ENCODE data around the gene MAP3K15.
"Not testable (repeated sequence)": the region's sequence is repeated elsewhere in the genome, so short reads cannot be mapped to it uniquely, and the experiment has no call there.

MAP3K15 gene

DNA sequence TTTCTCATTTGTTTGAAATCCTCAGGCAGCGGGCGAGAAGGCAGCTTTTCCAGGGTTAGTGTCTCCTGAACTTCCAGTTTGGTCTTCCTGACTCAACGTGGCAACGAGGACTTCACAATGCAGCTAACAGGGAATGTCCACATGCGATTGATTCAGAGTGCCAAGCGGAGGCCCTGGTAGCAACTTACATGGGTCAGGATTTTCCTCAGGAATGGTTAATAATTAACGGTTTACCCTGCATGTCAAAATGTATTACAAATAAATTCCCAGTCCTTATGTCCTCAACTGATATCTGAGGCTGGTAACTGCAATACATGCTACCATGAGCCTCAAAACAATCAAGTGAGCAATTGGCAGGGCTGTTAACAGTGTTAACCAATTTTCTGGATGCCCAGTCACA lies 67.2 kb downstream of the MAP3K15 start:
- H3K4me3 ChIP-seq (ENCODE audit: low read length): no peak overlapping the region
- H3K27ac ChIP-seq (ENCODE audit: low read depth, low read length): no peak overlapping the region
- H3K9ac ChIP-seq (ENCODE audit: low read length): no peak overlapping the region
- H3K27me3 ChIP-seq (ENCODE audit: control insufficient read depth, insufficient read depth, low read length): no peaks in the 10 kb centered on the region
- no peaks in the 10 kb centered on the region for H3K36me3 ChIP-seq (ENCODE audit: control insufficient read depth, insufficient read depth, low read length)
- H3K4me1 ChIP-seq (ENCODE audit: control insufficient read depth, insufficient read depth, low read length): no peaks in the 10 kb centered on the region

DNA sequence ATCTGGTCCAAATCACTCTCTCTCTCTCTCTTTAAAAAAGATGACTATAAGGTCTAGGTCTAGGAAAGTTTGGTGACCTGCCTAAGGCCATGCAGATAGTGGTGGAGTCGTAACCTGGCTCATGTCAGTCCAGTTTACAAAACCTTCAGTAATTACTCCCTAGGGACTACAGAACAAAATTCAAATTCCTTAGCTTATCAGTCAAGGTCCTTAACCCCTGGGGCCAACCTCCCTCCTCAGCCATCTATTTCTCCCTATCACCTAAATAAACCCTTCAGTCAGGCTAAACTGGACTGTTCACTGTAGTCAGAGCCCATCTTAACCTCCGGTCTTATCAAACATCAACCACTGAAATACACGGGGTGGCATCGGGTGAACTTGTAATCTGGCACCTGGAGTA lies 68.9 kb downstream of the MAP3K15 start:
- H3K4me1 ChIP-seq (ENCODE audit: control insufficient read depth, insufficient read depth, low read length): no peaks in the 10 kb centered on the region
- no peak overlapping the region for H3K9ac ChIP-seq (ENCODE audit: low read length)
- H3K36me3 ChIP-seq (ENCODE audit: control insufficient read depth, insufficient read depth, low read length): no peaks in the 10 kb centered on the region
- no peak overlapping the region for H3K4me3 ChIP-seq (ENCODE audit: low read length)
- no peaks in the 10 kb centered on the region for H3K27me3 ChIP-seq (ENCODE audit: control insufficient read depth, insufficient read depth, low read length)
- H3K27ac ChIP-seq (ENCODE audit: low read depth, low read length): no peak overlapping the region

DNA sequence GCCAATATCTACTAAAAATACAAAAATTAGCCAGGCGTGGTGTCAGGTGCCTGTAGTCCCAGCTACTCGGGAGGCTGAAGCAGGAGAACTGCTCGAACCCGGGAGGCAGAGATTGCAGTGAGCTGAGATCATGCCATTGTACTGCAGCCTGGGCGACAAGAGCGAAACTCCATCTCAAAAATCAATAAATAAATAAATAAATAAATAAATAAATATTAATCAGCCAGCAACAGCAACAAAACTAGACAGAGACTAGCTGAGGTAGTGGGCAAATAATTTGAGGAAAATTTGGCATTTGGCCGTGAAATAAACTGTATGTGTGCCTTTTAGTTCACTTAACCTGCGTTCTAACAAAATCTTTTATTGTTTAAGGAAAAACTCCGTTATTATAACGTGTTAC lies 69.5 kb downstream of the MAP3K15 start:
- H3K4me3 ChIP-seq (ENCODE audit: low read length); H3K27me3 ChIP-seq (ENCODE audit: control insufficient read depth, insufficient read depth, low read length); H3K36me3 ChIP-seq (ENCODE audit: control insufficient read depth, insufficient read depth, low read length); H3K27ac ChIP-seq (ENCODE audit: low read depth, low read length); H3K4me1 ChIP-seq (ENCODE audit: control insufficient read depth, insufficient read depth, low read length); H3K9ac ChIP-seq (ENCODE audit: low read length): not testable (repeated sequence)

- no peaks in the 10 kb centered on the region for H3K27me3 ChIP-seq (ENCODE audit: control insufficient read depth, insufficient read depth, low read length)
- H3K36me3 ChIP-seq (ENCODE audit: control insufficient read depth, insufficient read depth, low read length): no peaks in the 10 kb centered on the region
- no peak overlapping the region for H3K27ac ChIP-seq (ENCODE audit: low read depth, low read length)
- H3K4me1 ChIP-seq (ENCODE audit: control insufficient read depth, insufficient read depth, low read length): no peaks in the 10 kb centered on the region
- H3K4me3 ChIP-seq (ENCODE audit: low read length): no peak overlapping the region
- H3K9ac ChIP-seq (ENCODE audit: low read length): no peak overlapping the region
These were observed 71.3 kb downstream of the MAP3K15 start for GRCh38 chrX:19443869-19444526.

DNA sequence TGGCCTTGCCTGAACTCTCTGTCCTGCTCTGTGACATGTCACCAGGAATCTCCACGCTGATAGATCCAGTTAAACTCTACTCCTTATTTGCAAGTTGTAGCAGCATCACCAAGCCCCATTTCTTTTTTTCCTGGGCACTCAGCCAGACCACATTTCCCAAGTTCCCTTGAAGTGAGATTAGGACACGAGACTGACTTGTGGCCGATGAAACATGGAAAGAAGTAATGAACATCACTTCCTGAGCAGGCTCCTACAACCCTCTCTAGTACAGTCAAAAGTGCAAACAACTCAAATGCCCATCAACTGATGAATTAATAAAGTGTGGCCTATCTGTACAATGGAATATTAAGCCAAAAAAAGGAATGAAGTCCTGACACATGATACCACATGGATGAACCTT lies 74.6 kb downstream of the MAP3K15 start:
- H3K9ac ChIP-seq (ENCODE audit: low read length): no peak overlapping the region
- H3K36me3 ChIP-seq (ENCODE audit: control insufficient read depth, insufficient read depth, low read length): no peaks in the 10 kb centered on the region
- H3K4me1 ChIP-seq (ENCODE audit: control insufficient read depth, insufficient read depth, low read length): no peaks in the 10 kb centered on the region
- H3K27me3 ChIP-seq (ENCODE audit: control insufficient read depth, insufficient read depth, low read length): no peaks in the 10 kb centered on the region
- H3K4me3 ChIP-seq (ENCODE audit: low read length): no peak overlapping the region
- no peak overlapping the region for H3K27ac ChIP-seq (ENCODE audit: low read depth, low read length)

- not testable (repeated sequence) for H3K9ac ChIP-seq (ENCODE audit: low read length); H3K27ac ChIP-seq (ENCODE audit: low read depth, low read length); H3K4me3 ChIP-seq (ENCODE audit: low read length); H3K27me3 ChIP-seq (ENCODE audit: control insufficient read depth, insufficient read depth, low read length); H3K36me3 ChIP-seq (ENCODE audit: control insufficient read depth, insufficient read depth, low read length); H3K4me1 ChIP-seq (ENCODE audit: control insufficient read depth, insufficient read depth, low read length)
These were observed 92.6 kb downstream of the MAP3K15 start for GRCh38 chrX:19422661-19423060.

GRCh38 chrX:19410259-19410658 lies 105.0 kb downstream of the MAP3K15 start:
- Histone ChIP-seq H3K9ac (ENCODE audit: low read length) (no peak overlapping the region), H3K4me3 (ENCODE audit: low read length) (no peak overlapping the region), H3K27ac (ENCODE audit: low read depth, low read length) (no peak overlapping the region), H3K36me3 (ENCODE audit: control insufficient read depth, insufficient read depth, low read length) (no peaks in the 10 kb centered on the region), H3K27me3 (ENCODE audit: control insufficient read depth, insufficient read depth, low read length) (no peaks in the 10 kb centered on the region), H3K4me1 (ENCODE audit: control insufficient read depth, insufficient read depth, low read length) (no peaks in the 10 kb centered on the region)

DNA sequence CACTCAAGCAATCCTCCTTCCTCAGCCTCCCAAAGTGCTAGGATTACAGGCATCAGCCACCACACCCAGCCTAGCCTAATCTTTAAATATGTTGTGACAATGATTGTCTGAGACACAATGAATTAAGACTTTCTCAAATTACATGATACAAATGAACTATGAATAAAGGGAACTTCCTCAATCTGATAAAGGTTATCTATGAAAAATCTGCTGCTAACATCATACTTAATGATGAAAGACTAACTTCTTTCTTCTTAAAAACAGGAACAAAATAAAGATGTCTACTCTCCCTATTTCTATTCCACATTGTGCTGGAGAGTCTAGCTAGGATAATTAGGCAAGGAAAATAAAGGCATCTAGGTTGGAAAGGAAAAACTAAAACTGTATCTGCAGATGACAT lies 111.6 kb downstream of the MAP3K15 start:
- H3K4me1 ChIP-seq (ENCODE audit: control insufficient read depth, insufficient read depth, low read length): no peaks in the 10 kb centered on the region
- H3K36me3 ChIP-seq (ENCODE audit: control insufficient read depth, insufficient read depth, low read length): no peaks in the 10 kb centered on the region
- no peak overlapping the region for H3K4me3 ChIP-seq (ENCODE audit: low read length)
- H3K27ac ChIP-seq (ENCODE audit: low read depth, low read length): no peak overlapping the region
- no peak overlapping the region for H3K9ac ChIP-seq (ENCODE audit: low read length)
- no peaks in the 10 kb centered on the region for H3K27me3 ChIP-seq (ENCODE audit: control insufficient read depth, insufficient read depth, low read length)

DNA sequence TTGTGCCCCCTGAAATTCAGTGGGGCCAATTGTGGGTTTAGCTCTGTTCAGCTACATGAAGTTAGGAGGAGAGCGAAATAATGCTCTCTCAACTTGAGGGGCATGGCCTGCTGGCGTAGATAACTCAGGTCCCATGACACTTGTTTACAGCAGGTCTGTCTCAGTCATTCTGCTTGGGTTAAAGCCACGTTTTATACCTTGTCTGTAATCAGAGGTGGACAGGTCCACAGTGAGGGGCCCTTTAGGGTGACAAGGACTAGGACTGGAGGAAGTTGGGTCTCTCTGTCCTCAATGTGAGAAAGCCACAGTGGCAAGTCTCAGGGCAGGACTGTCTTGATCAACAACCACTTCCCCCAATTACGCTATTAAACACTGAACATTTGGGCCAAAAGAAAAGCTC lies 122.6 kb downstream of the MAP3K15 start:
- H3K27me3 ChIP-seq (ENCODE audit: control insufficient read depth, insufficient read depth, low read length): no peaks in the 10 kb centered on the region
- H3K27ac ChIP-seq (ENCODE audit: low read depth, low read length): no peak overlapping the region
- no peak overlapping the region for H3K4me3 ChIP-seq (ENCODE audit: low read length)
- H3K36me3 ChIP-seq (ENCODE audit: control insufficient read depth, insufficient read depth, low read length): no peaks in the 10 kb centered on the region
- no peaks in the 10 kb centered on the region for H3K4me1 ChIP-seq (ENCODE audit: control insufficient read depth, insufficient read depth, low read length)
- H3K9ac ChIP-seq (ENCODE audit: low read length): no peak overlapping the region

GRCh38 chrX:19392078-19392477 lies 123.2 kb downstream of the MAP3K15 start:
- Histone ChIP-seq H3K36me3 (ENCODE audit: control insufficient read depth, insufficient read depth, low read length) (no peaks in the 10 kb centered on the region), H3K9ac (ENCODE audit: low read length) (no peak overlapping the region), H3K27me3 (ENCODE audit: control insufficient read depth, insufficient read depth, low read length) (no peaks in the 10 kb centered on the region), H3K4me1 (ENCODE audit: control insufficient read depth, insufficient read depth, low read length) (no peaks in the 10 kb centered on the region), H3K27ac (ENCODE audit: low read depth, low read length) (no peak overlapping the region), H3K4me3 (ENCODE audit: low read length) (no peak overlapping the region)

DNA sequence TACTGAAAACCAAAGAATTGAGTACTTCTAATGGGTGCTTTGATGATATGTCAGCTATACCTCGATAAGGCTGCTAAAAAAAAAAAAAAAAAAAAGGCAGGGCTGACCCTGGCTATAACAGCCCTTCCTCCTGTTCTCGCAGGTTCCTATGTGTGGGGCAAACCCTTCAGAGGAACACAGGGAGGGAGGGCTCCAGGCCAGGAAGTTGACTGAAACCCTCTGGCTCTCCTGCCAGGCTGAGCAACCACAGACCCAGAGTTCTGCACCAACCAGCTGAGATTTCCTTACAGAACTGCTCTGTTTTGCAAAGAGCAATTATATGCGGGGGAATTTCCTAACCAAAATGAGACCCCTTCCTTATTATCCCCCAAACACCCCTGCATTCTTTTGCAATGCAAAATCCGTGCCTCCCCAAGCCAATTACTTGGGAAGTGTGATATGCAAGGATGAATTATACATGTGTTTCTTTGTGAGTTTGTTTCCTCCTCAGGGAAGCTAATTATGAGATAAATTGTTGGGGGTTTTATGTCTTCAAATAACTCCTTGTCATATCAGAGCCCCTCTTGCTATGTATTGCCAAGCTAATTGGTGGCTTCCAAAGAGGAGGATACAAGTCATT lies 126.0 kb downstream of the MAP3K15 start:
- H3K9ac ChIP-seq (ENCODE audit: low read length): no peak overlapping the region
- no peaks in the 10 kb centered on the region for H3K27me3 ChIP-seq (ENCODE audit: control insufficient read depth, insufficient read depth, low read length)
- no peak overlapping the region for H3K27ac ChIP-seq (ENCODE audit: low read depth, low read length)
- H3K36me3 ChIP-seq (ENCODE audit: control insufficient read depth, insufficient read depth, low read length): no peaks in the 10 kb centered on the region
- no peaks in the 10 kb centered on the region for H3K4me1 ChIP-seq (ENCODE audit: control insufficient read depth, insufficient read depth, low read length)
- no peak overlapping the region for H3K4me3 ChIP-seq (ENCODE audit: low read length)

DNA sequence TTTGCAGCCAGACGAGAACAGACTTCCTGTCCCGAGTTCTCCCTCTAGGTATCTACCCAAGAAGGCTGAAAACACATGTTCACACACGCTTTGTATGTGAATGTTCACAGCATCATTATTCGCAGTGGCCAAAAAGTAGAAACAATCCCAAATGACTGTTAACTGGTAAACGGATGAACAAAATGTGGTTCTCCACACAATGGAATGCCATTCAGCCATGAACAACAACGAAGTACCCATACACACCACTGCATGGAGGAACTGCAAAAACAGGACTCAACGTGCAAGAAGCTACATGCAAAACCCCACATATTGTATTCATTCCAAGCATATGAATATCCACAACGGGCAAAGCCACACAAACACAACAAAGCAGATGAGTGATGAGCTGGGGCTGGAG lies 126.6 kb downstream of the MAP3K15 start:
- H3K27me3 ChIP-seq (ENCODE audit: control insufficient read depth, insufficient read depth, low read length): no peaks in the 10 kb centered on the region
- no peak overlapping the region for H3K9ac ChIP-seq (ENCODE audit: low read length)
- no peak overlapping the region for H3K4me3 ChIP-seq (ENCODE audit: low read length)
- no peak overlapping the region for H3K27ac ChIP-seq (ENCODE audit: low read depth, low read length)
- H3K36me3 ChIP-seq (ENCODE audit: control insufficient read depth, insufficient read depth, low read length): no peaks in the 10 kb centered on the region
- no peaks in the 10 kb centered on the region for H3K4me1 ChIP-seq (ENCODE audit: control insufficient read depth, insufficient read depth, low read length)

- Histone ChIP-seq H3K27ac (ENCODE audit: low read depth, low read length) (no peak overlapping the region), H3K4me1 (ENCODE audit: control insufficient read depth, insufficient read depth, low read length) (no peaks in the 10 kb centered on the region), H3K4me3 (ENCODE audit: low read length) (no peak overlapping the region), H3K36me3 (ENCODE audit: control insufficient read depth, insufficient read depth, low read length) (no peaks in the 10 kb centered on the region), H3K27me3 (ENCODE audit: control insufficient read depth, insufficient read depth, low read length) (no peaks in the 10 kb centered on the region), H3K9ac (ENCODE audit: low read length) (no peak overlapping the region)
These were observed 127.1 kb downstream of the MAP3K15 start for GRCh38 chrX:19388064-19388679.
